Fibroblast of pulmonary artery (primary cell): Measurements from ENCODE around the gene KCNN1.

Experiments used
- DNase-seq: peaks from one replicate; pipeline ENCODE4 v3.0.0-alpha.2; 2010; ENCODE audit warnings: low read depth
- H3K4me3 ChIP-seq: replicated peaks from 2 replicates; pipeline ENCODE4 v1.5.1; 2011; ENCODE audit warnings: low read depth, mild to moderate bottlenecking, control low read depth, low read length, moderate library complexity
- TF ChIP-seq, protein P1 (sequence below): IDR thresholded peaks from 2 replicates; pipeline ENCODE4 v1.5.1; 2011; ENCODE audit warnings: mild to moderate bottlenecking, control low read depth, low read length, inconsistent platforms; ENCODE audit errors: missing control alignments

The KCNN1 gene

DNA sequence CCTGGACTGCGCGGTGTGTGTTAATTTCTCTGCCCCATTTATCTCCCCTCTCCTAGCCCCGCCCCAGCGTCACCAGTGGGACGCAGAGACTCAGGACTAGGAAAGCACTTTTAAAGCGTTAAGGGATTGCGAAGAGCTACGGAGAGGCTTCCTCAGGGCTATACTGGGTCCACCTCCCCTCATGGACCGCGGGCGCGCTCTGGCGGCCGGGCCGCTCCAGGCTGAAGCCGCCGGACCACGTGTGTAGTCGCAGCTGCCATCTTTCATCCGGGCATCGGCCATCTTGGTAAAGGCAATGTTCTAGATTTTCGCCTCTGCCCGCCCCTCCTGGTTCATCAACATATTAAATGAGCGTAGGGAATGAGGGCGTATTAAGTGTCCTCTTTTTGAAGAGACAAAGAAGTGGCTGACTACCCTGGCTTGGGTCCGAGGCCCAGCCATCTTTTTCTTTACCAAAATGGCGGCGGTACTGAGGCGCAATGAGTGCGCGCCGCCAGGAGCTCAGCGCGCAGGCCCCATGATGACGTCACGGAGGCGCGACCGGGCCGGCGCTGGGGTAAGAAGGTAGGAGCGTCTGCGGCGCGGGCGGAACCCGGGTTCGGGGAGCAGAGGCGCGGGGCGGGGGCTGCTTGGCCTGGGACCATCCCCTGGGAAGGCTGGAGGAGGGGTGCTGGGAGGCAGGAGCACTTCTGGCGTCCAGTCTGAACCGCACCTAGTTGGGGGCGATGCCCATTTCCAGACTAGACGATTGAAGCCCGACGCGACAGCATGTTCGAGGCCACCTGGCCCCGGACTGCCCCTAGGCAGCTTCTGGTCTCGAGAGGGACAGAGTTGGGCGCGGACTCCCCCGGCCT lies 34.2 kb upstream of the KCNN1 start, which contains the start of gene CCDC124:
CCDC124 (plus strand) TSS at position 531 of the 854 bp plus-strand sequence. CDS start 3,406 bp downstream, outside the sequence.
- DNase-seq = peak; percentile 95
- TF ChIP-seq, protein P1, sequence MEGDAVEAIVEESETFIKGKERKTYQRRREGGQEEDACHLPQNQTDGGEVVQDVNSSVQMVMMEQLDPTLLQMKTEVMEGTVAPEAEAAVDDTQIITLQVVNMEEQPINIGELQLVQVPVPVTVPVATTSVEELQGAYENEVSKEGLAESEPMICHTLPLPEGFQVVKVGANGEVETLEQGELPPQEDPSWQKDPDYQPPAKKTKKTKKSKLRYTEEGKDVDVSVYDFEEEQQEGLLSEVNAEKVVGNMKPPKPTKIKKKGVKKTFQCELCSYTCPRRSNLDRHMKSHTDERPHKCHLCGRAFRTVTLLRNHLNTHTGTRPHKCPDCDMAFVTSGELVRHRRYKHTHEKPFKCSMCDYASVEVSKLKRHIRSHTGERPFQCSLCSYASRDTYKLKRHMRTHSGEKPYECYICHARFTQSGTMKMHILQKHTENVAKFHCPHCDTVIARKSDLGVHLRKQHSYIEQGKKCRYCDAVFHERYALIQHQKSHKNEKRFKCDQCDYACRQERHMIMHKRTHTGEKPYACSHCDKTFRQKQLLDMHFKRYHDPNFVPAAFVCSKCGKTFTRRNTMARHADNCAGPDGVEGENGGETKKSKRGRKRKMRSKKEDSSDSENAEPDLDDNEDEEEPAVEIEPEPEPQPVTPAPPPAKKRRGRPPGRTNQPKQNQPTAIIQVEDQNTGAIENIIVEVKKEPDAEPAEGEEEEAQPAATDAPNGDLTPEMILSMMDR = peak; percentile 91
- peak within 1 kb of the TSS; percentile 91 for H3K4me3 ChIP-seq

DNA sequence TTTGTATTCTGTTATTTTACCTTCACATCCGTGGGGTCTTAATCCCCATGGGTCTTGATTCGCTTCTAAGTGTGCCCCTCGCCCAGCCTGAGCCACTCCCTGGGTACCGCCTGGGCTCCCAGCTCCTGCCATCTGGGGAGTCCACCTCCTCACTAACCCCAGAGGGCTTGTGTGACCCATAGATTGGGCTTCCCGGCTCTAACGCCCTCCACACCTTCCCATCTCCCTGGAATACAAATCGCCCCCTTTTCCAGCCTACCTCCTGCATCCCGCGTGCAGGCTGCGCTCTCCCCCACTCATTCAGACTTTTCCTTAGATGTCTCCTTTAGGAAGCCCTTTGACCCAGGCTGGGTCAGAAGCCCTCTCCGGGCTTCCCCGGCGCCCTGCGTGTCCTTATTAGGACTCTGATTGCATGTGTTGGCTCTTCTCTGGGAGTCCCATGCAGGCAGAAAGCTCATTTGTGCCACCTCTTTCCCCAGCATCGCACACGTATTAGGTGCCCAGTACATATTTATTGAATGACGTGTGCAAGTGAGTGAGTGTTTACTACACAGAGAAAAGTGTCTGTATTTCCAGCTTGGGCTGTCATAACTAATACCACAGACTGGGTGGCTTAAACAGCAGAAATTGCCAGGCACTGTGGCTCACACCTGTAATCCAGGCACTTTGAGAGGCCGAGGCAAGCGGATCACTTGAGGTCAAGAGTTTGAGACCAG lies 33.3 kb upstream of the KCNN1 start:
- DNase-seq = peak; percentile 23
- TF ChIP-seq, protein P1 = no peak
- H3K4me3 ChIP-seq = peak overlapping the region; percentile 91

DNA sequence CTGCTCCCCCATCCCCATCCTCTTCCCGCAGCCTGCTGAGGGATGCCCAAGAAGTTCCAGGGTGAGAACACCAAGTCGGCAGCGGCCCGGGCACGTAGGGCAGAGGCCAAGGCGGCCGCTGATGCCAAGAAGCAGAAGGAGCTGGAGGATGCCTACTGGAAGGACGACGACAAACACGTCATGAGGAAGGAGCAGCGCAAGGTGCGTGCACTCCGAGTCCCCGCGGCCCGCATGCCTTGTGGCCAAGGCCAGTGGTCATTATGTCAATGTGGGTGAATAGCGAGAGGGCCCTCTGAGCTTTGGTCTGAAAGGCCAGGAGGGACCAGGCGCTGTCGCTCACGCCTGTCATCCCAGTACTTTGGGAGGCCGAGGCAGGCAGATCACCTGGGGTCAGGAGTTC lies 30.5 kb upstream of the KCNN1 start:
- TF ChIP-seq, protein P1 = no peak
- H3K4me3 ChIP-seq = no peak overlapping the region
- DNase-seq = no peak

DNA sequence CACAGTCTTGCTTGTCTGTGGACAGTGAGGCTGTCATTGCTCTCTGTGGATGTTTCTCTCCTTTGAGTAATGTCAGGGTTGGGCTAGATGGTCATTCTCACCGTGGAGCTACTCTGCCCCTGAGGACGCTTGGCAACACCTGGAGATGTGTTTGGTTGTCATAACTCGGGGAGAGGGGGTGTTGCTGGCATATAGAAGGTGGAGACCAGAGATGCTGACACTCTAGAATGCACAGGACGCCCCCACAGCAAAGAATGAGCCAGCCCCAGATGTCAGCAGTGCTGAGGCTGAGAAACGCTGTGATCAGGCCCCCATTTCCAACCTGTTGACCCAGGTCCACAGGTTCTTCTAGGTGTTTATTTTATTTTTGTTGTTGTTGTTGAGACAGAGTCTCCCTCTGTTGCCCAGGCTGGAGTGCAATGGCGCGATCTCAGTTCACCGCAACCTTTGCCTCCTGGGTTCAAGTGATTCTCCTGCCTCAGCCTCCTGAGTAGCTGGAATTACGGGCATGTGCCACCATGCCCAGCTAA lies 29.5 kb upstream of the KCNN1 start:
- DNase-seq = no peak
- H3K4me3 ChIP-seq = no peak overlapping the region
- TF ChIP-seq, protein P1 = no peak

DNA sequence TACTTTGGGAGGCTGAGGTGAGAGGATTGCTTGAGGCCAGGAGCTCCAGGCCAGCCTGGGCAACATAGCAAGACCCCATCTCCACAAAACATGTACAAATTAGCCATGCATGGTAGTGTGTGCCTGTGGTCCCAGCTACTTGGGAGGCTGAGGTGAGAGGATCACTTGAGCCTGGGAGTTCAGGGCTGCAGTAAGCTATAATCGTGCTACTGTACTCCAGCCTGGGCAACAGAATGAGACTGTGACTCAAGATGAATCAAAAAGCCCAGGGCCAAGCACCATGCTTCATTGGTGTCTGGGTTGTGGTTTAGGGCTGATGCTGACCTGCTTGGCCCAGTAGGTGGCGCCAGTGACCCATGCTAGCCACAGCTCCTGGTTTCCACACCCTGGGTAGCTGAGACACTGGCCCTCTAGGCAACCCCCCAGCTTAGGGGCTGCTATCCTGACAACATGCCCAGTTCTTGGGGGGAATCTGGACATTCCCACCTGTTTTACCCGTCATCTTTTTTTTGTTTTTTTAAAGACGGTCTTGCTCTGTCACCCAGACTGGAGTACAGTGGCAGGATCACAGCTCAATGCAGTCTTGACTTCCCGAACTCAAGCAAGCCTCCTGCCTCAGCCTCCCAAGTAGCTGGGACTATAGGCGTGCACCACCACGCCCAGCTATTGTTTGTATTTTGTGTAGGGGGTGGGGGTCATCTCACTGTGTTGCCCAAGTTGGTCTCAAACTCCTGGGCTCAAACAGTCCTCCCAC lies 28.6 kb upstream of the KCNN1 start:
- peak; percentile 83 for DNase-seq
- no peak overlapping the region for H3K4me3 ChIP-seq
- TF ChIP-seq, protein P1 = peak; percentile 97

DNA sequence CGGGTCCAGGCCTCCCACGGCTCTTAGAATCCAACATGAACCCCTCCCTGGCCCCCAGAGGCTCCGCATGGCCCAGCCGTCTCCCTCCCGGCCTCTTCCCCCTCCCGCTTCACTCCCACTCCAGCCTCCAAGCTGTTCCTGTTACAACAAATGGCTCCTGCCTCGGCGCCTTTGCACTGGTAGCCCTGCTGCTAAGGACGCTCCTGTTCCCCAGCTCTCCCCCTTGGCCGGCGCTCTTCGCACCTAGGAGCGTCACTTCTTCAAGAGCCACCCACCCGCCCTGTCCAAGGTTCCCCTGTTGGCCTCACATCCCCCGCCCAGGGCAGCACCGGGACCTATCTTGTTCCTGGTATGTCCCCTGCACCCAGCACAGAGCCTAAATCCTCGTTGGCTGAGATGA lies 24.7 kb upstream of the KCNN1 start:
- TF ChIP-seq, protein P1 = no peak
- DNase-seq = no peak
- no peak overlapping the region for H3K4me3 ChIP-seq
